ENCODE measurements around the gene KERA.

The KERA gene

GRCh38 chr12:91019455-91019854 is 38.4 kb downstream of the KERA start:
- Histone ChIP-seq H3K9me3 (ENCODE audit: severe bottlenecking) (no peaks in the 10 kb centered on the region), H3K27me3 (ENCODE audit: insufficient read depth, low read depth, severe bottlenecking) (no peaks in the 10 kb centered on the region), H3K4me3 (ENCODE audit: low read depth, low read length) (no peak overlapping the region), H3K27ac (no peak overlapping the region), H3K36me3 (no peaks in the 10 kb centered on the region)
- TF ChIP-seq, protein P1, sequence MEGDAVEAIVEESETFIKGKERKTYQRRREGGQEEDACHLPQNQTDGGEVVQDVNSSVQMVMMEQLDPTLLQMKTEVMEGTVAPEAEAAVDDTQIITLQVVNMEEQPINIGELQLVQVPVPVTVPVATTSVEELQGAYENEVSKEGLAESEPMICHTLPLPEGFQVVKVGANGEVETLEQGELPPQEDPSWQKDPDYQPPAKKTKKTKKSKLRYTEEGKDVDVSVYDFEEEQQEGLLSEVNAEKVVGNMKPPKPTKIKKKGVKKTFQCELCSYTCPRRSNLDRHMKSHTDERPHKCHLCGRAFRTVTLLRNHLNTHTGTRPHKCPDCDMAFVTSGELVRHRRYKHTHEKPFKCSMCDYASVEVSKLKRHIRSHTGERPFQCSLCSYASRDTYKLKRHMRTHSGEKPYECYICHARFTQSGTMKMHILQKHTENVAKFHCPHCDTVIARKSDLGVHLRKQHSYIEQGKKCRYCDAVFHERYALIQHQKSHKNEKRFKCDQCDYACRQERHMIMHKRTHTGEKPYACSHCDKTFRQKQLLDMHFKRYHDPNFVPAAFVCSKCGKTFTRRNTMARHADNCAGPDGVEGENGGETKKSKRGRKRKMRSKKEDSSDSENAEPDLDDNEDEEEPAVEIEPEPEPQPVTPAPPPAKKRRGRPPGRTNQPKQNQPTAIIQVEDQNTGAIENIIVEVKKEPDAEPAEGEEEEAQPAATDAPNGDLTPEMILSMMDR (IDR thresholded peaks at IDR 0.05; ENCODE audit: low read depth, low read length) = no peak
- DNase-seq = no peak

DNA sequence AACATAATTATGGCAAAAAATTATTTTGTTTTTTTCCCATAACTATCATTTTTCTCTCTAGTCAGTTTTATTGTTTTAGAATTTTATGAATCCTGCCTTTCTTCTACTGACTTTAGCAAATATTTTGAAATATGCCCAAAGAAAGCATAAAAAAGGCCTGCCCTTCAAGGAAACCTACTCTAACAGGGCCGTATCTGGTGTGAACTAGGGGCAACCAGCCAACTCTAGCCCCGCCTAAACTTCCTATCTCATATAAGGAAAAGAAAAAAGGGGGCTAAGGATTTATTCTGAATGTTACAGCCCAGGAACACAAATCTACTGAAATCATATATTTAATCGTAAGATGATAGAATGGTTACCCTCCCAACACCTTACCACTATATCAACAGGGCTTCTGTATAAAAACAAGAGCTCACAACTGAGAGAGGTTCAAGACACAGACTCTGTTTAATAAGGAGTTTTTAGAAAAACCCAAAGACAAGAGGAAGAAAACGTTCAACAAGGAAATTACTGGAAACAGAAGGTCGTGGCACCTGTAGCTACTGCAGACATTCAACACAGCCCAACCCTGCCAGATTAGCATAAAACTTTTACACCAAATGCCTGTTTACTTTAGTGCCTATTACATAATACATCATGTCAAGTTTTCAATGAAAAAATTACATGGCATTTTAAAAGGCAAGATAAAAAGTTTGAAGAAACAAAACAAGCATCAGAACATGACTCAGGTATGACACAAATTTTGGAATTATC is 40.1 kb downstream of the KERA start:
- no peak for DNase-seq
- no peak overlapping the region for H3K27ac ChIP-seq

DNA sequence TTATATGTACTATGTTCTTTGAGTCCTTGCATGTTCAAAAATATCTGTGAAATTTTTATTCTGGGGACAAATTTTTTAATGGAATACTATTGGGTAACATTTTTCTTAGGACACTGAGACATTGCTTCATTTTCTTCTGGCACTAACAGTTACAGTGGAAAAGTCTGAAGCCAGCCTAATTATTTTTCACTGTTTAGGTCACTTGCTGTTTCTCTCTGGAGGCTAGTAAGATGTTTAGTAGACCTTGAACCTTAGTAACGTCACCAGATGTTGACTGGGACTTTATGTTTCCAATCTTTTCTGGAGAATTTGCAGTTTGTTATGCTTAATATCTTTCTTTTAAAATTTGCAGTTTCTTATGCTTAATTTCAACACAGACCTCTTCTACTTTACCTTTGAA is 40.8 kb downstream of the KERA start:
- Histone ChIP-seq H3K9me3 (ENCODE audit: severe bottlenecking) (no peaks in the 10 kb centered on the region), H3K4me3 (ENCODE audit: low read depth, low read length) (no peak overlapping the region), H3K27me3 (ENCODE audit: insufficient read depth, low read depth, severe bottlenecking) (no peaks in the 10 kb centered on the region), H3K36me3 (no peaks in the 10 kb centered on the region), H3K27ac (no peak overlapping the region)
- DNase-seq = no peak
- TF ChIP-seq, protein P1 (IDR thresholded peaks at IDR 0.05; ENCODE audit: low read depth, low read length) = no peak

More for the DNA sequence above, 40.1 kb downstream of the KERA start:
- no peaks in the 10 kb centered on the region for H3K36me3 ChIP-seq
- TF ChIP-seq, protein P1 (IDR thresholded peaks at IDR 0.05; ENCODE audit: low read depth, low read length) = no peak
- H3K4me3 ChIP-seq (ENCODE audit: low read depth, low read length) = no peak overlapping the region
- H3K27me3 ChIP-seq (ENCODE audit: insufficient read depth, low read depth, severe bottlenecking) = no peaks in the 10 kb centered on the region
- H3K9me3 ChIP-seq (ENCODE audit: severe bottlenecking) = no peaks in the 10 kb centered on the region

GRCh38 chr12:91009319-91009950 is 48.4 kb downstream of the KERA start:
- no peaks in the 10 kb centered on the region for H3K27me3 ChIP-seq (ENCODE audit: insufficient read depth, low read depth, severe bottlenecking)
- DNase-seq = no peak
- H3K27ac ChIP-seq = no peak overlapping the region
- H3K4me3 ChIP-seq (ENCODE audit: low read depth, low read length) = no peak overlapping the region
- TF ChIP-seq, protein P1 (IDR thresholded peaks at IDR 0.05; ENCODE audit: low read depth, low read length) = no peak
- H3K36me3 ChIP-seq = no peaks in the 10 kb centered on the region
- H3K9me3 ChIP-seq (ENCODE audit: severe bottlenecking) = no peaks in the 10 kb centered on the region

DNA sequence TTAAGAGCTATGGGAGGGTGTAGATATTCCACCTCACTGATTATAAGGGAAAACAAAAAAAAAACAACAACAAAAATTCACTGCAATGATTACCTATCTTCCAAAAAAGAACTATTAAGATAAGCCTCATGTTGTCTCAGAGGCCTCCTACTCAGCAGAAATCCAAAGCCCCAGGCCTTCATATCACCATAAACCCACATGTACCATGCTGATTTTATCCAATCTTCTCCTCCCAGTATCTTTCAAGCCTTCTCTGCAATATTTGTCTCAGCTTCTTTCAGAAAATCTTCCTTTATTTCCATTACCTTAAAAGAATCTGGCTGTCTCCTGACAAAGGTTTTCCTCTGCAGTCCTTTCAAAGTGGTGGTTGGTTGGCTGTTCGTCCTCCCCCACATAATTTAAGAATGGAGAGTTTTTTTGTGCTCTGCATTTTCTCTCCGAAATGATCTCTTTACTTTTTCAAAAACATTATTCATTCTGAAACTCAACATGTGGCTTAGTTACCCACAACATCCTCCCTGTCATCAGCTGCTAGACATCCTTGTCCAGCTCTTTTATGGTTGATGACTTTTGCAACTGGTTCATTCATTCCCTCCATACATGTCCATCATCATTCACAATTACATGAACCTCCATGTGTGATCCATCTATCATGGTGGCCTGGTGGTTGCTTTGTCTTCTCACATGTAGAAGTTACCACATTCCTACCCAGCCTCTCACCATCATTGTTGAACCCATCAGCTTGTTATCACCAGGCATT is 50.1 kb downstream of the KERA start:
- no peaks in the 10 kb centered on the region for H3K9me3 ChIP-seq (ENCODE audit: severe bottlenecking)
- no peak for DNase-seq
- no peaks in the 10 kb centered on the region for H3K36me3 ChIP-seq
- no peaks in the 10 kb centered on the region for H3K27me3 ChIP-seq (ENCODE audit: insufficient read depth, low read depth, severe bottlenecking)
- no peak overlapping the region for H3K27ac ChIP-seq
- H3K4me3 ChIP-seq (ENCODE audit: low read depth, low read length) = no peak overlapping the region
- TF ChIP-seq, protein P1 (IDR thresholded peaks at IDR 0.05; ENCODE audit: low read depth, low read length) = no peak
